Bone marrow (tissue), 2 donors: ENCODE measurements around the gene RIT2.

Source experiments
- DNase-seq, 2 donors: peaks; one replicate each; lab custom pipeline; 2025; lab: John Stamatoyannopoulos, UW

The RIT2 gene

DNA sequence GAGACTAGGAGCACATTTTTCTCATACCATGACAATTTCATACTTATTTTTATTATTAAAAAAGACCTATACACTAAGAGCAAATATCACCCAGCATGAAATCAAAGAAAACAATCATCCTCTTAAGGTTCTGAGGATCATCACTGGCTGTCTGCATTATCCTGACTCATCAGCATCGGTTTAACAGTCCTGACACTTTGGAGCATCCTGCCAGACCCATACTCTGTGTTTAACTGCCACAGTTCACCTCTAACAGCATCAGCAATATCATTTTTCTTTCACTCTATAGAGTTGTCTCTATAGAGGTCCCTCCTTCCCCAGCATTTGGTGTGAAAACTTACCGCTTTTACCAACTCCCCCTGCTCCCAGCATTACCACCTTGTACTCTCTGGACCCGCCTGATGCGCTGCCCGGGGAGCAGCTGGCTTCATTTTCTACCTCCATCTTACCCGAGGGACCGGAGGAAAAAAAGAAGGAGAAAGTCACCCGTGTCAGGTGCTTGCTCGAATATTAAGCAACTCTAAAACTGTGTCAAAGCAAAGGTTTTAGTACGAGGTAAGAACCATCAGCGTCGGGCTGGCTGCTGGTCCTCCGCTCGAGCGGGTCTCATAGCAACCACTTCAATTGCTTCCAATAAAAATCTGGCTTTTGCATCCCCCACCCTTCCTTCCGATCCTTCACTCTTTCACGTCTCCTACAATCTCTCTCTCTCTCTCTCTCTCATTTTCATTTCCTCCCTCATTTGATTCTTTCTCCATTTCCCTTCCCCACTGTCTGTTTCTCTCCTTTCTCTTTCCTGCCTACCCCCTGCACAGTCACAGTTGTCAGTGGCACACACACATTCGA is at the start of gene RIT2:
TSS of gene RIT2 (minus strand) at position 610 of the 846 bp plus-strand sequence.
- no peak for DNase-seq

DNA sequence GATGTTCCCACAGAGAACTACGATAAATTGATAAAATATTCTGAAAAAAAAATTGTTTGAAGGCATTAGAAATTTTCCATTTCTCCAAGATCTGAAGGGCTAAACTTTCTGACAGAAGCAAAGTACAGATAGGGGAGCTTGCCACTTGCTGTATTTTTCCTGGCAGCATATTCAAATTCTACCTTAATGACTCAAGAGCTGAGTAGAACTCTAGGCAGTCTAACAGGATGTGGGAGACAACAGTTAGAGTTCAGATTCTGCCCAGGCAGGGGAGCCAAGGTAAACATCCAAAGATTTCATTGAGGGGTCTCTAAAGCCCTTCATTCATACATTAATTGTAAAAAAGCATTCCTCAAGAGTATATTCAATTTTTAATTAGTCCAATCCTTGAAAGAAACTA is 46.0 kb upstream of the RIT2 start:
- no peak for DNase-seq

DNA sequence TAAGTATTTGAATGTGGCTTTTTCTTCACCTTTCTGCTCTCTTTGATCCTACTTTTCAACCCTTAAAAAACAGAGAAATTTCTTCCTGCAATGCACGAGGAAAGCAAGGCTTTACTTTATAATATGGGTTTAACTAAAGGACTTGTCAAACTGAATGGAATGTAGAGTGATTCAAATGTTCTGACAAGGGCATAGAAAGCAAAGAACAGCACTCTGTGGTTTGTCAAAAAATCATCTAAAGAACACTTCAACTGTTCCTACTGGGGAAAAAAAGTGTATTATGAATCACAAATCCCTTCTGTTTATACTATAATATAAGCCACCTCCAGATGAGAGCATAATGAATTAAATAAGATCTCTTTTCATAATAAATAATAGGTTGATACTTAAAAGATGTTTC is 45.0 kb upstream of the RIT2 start:
- DNase-seq: no peak

DNA sequence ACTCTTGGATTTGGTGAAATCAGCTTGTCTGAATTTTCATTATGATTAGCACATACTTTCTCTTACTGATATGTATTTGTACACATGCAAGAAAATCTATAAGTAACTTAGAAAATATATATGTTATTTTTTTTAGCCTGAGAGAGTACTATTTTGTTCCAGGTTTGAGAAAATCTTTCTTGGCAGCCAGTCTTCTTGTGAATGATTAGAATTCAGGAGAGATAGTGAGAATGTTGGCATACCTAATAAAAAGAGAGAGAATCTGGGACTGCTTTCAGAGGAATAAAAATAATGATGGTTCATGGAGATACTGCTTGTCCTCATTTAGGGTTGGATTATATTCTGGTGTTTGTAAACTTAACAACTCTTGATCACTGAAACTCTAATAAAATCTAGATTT is 44.4 kb upstream of the RIT2 start:
- DNase-seq: no peak

DNA sequence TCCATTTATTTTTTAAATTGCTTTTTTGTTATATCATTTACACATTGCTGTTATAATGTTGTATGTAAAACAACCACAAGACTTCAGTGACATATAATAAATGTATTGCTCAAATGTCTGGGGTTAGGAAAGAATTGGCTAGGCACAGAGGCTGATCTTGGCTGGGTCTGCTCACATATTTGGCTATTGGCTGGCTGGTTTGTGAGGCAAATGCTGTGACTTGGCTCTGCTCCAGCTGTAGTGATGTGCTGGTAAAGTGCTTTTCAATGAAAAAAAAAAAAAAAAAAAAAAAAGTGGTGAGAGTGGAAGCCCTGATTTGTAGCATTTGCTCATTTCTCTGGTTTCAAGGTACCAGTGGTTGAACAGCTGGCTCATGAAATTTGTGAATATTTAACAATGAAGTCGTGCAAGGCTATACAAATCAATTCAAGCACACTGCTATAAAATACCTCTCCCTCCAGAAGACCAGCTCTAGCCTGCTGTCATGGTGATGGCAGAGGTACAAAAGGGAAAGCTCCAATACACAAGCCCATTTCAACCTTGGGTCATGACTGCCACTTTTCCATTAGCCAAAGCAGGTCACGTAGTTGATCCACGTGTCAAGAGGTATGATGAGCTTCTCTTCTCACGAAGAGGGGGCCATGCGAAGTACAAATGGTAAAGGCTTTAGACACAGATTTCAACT is 43.7 kb upstream of the RIT2 start:
- DNase-seq: no peak

DNA sequence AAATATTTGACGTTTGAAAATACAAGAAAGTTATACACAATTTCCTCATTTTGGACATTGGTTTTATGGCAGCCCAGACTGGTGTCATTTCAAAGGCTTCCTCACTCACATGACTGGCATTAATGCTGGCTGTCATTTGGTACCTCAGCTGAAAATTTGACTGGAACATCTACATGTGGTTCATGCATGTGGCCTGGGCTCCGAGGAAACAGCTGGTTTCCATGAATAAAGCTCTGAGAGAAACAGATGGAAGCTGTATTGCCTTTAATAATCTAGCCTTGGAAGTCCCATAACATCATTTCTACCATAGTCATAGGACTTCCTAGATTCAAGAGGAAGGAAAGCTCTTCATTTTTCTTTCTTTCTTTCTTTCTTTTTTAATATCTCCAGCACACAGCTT is 42.9 kb upstream of the RIT2 start:
- DNase-seq: no peak

DNA sequence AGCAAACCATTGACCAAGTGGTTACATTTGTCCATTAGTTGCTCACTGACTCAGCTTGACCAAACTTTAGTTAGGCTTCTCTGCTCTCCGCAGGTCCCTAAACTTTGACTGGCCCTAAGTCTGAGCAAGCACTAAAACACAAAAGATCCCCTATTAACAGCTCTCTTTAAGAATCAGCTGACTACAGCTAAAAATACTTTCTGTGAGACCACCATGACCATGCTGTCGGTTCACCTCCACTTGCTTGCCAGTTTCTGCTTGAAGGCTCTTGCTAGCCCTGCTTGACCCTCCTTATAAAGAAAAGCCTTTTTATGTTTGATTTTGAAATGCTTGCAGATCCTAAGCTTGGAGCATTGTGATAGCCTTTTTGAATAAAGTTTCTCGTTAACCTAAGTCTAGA is 40.4 kb upstream of the RIT2 start:
- no peak for DNase-seq

DNA sequence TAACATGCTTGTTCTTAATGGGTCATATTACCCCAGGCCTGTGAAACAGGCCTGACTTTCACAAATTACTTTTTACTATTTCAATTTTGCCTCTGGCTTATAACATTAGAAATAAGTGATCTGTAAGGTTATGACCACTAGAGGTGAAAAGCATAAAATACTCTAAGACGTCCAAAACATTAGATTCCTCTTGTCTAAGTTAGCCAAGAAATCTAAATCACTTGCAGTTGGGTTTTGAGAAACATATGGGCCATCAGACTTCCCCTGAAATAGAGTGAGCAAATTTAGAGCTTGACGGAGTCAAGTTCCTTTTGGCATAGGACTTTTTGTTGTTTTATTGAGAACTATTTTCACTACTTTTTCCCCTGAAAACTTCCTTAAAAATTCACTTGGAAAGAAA is 32.7 kb upstream of the RIT2 start:
- DNase-seq: no peak

DNA sequence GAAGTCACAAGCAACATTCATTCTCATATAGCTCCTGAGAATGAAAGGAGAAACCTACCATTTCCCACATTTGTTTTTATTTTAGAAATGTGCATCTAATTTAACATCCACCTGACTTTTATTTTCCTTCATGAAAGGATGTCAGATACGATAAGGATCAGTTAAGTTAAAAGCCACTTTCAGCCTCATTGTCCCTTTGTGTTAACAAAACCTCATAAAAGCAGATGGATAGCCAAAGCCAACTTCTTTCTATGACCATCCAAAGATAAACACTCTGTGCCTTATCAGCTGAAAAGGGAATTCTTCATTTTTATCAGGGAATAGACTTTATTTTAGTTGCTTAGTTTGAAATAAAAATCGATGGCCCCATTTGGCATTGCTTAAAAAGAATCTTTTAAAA is 25.7 kb upstream of the RIT2 start:
- DNase-seq: no peak

DNA sequence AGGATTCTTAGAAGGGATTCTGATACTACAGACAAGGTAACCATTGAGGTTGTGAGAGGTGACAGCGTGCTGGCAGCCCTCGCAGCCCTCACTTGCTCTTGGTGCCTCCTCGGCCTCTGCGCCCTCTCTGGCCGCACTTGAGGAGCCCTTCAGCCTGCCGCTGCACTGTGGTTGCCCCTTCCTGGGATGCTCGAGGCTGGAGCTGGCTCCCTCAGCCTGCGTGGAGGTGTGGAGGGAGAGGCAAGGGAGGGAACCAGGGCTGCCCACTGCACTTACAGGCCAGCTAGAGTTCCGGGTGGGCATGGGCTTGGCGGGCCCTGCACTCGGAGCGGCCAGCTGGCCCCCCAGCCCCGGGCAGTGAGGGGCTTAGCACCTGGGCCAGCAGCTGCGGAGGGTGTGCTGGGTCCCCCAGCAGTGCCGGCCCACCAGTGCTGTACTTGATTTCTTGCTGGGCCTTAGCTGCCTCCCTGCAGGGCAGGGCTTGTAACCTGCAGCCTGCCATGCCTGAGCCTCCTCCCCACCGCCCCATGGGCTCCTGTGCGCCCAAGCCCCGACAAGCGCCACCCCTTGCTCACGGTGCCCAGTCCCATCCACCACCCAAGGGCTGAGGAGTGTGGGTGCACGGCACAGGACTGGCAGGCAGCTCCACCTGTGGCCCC is 23.9 kb upstream of the RIT2 start:
- DNase-seq: no peak

DNA sequence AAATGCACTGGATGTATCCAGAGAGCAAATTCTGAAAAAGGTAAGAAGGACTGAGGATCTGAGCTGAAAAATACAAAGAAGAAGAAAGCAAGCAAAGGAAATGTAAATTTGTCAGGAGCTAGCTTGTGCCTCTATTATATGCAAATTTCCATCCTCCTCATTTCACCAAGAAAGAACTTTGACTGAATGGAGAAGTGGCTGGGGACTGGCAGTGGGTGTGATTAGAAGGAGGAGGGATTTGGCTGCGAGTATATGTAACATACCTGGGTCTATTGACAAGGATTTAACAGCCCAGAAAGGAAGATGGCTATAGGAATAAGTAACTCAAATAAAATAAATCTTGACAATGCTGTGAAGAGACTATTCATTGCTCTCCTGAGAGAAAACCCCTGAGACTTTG is 19.4 kb upstream of the RIT2 start:
- no peak for DNase-seq

DNA sequence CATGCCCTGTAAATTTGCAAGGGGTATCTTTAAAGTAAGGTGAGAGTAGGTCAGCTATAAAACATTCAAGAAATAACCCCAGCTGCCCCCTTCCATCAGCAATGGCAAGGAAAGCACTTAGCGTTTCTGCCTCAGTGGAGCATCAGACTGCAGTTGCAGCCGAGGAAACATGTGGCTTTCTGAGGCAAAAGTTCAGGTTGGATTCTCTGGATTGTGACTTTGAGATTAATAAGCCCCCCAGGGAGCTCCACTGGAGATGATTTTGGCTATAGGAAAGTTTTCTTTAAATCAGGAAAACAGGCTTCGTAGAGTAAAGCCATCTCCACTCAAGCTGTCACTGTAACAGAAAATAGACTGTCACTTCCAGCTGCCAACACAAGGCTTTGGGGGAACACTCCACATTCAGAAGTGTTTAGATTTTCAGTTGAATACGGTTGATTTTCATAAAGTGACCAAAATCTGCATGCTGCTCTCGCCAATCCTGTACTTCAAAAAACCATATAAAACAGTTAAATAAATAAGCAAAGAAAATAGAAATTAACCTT is 15.3 kb upstream of the RIT2 start:
- DNase-seq: no peak

DNA sequence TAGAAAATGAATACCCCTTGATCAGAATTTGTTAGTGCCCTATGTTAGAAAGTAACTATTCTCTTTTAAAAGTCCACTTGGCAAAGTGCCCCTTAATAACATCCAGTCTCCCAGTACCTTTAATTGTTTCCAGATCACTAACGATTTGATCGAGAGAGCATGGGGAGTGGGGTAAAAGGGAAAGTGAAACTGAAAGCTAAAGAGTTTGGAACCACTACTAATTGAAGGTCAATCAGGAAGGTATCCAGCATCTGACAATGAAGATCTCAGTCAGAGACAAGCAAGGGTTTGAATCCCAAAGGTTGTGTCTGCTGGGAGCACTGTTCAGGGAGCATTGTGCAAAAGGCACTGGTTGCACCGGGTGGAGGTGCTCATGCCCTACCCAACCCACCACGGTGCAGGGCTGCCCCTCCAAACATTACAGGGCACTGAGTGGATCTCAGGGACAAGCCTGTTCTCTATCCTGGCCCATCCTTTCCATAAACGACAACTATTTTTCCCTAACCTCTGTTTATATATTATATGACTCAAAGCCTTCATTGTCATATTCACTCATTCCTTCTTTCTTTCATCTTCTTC is 14.6 kb upstream of the RIT2 start:
- DNase-seq: no peak

DNA sequence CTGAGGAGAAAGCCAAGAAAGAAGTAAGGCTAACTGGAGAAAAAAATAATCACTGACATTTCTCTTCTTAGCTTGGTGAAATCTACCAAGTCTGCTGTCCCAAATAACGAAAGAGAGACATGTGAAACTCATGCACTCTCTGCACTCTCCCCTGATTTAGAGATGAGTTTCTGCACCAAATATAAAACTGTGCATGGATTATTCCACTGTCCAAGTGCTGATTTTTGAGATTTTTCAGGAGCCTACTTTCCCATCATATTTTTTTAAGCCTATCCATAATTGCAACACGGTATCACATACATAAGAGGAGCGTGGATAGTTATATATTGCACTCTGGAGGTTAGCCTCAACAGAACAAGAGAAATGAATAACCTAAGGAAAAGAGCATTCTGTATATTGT is 10.0 kb upstream of the RIT2 start:
- DNase-seq: no peak

DNA sequence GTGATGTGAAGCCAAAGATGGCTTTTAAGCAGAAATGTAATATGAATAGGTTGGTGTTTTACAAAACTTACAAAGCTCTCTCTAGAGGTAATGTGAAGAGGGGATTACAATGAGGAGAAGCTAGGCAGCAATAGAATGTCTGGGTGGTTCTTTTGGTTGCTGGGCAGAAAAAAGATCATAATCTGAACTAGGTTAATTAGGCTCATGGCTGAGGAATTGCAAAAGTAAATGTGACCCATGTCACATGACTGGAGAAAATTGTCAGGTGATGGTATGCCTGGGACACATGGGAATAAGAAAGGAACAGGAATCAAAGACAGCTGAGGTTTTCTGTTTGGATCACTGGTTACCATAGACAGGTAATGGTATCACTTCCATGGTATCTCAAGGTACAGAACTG is 7.5 kb upstream of the RIT2 start:
- no peak for DNase-seq

DNA sequence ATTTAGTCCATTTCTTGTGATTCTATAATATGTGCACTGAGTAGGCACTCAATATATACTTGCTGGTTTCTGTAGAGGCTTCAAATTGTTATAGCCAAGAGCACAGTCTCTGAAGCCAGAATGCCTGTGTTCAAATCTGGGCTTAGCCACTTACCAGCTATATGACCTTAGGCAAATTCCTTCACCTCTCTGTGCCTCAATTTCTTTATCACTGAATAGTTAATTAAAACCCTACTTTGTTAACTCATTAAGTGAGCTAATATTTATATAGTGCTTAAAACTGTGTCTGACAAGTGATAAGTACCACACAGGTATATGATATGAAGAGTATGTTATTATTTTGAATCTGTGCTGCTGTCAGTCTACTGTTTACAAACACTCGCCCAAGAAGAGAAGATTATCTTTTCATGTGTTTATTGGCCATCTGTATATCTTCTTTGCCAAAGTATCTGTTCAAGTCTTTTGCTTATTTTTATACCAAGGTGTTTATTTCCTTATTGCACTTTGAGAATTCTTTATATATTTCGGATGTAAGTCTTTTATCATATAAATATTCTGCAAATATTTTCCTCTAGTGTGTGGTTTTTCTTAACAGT is 1.3 kb upstream of the RIT2 start:
- DNase-seq: no peak

DNA sequence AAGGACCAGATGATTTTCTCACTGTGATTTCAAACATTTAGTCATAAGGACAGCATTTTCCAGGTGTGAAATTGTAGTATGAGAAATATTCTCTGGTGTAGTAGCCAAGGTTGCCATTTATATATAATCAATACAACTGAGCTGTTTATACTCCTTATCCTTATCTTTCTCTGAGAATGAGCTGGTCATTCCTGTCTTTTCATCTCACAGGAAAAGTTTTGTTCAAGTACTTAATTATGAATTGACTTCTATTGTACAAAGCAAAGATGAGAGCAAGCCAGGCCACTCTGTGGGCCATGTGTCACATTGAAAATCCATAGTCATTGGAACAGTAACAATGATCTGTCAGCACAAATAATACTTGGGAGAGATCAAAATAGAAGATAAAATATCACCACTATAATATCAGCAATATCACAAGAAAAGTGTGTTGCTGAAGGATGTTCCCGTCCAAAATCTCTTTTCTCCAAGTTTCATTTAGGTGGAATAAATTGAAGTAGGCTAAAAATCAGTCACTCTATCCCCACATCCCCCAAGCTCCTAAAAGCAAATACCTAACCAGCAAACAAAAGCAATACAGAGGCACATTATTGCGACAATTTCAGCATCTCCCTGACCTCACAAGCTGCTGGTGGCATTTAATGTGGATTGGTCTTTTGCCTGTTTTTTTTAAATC is 2.1 kb downstream of the RIT2 start:
- no peak for DNase-seq

DNA sequence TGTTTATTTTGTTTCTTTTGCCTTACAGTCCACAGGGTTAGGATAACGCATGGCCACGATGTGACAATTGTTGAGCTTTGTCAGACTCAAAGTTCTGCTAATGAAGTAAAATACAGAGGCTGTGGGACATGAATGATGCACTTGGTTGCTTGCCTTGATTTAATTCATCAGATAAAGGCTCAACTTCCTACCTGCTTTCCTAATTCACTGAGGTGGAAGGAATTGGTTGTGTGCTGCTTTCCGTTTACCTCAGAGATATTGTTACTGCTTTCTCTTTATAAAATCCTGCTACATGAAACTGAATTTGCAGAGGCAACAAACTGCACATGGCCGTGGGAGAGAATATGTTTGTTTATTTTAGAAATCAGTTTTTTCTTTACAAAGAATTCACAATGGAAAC is 6.6 kb downstream of the RIT2 start:
- DNase-seq: no peak

DNA sequence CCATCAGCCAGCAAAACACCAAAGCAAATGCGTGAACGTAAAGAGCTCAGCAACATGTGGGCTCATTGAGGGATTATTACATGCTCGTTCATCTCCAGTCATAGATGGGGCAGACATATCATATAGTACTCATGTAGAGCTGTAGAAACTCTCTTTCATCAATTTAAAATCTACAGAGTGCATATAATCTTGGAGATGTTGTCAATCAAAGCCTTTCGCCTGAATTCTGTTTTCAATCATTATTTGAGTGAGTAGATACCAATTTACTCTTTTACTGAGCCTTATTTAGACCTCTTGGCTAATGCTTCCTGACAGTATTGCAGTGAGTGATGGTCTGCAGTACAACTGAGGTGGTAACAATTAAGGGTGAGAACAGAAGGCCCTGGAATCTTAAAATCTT is 7.0 kb downstream of the RIT2 start:
- no peak for DNase-seq

DNA sequence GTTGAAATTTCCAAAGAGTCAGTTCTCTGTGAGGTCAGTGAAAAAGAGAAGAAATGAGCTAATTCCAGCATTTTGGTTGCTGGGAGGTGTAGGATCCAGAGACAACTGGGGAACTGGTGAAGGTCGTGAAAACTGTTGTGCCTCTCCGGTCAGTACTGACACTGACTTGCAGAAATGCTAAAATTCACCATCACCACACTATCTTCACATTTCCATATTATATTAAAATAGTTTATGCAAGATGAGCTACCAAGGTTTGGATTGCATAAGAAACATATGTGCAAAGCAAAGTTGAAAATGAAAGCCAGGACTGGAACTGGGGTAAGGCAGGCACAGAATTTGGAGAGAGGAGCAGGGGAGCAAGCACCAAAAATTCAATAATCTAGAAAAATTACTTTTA is 21.8 kb downstream of the RIT2 start:
- no peak for DNase-seq

DNA sequence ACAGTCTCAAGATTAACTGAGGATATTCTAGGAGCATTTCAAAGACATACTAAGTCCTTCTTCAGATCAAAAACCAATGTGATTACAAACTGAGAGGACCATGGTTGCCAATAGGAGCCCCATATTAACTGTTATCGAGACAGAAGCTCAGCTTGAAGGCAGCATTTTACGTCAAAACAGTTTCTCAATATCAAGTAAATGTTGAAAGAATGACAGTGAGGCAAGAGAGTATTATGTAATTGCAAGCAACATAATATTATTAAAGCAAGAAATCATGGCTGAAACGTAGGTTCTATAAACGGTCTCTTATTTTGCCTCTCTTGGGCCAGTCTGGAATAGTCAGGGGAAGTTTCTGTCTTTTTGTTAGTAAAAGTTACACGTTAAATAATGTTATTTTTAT is 22.9 kb downstream of the RIT2 start:
- no peak for DNase-seq

DNA sequence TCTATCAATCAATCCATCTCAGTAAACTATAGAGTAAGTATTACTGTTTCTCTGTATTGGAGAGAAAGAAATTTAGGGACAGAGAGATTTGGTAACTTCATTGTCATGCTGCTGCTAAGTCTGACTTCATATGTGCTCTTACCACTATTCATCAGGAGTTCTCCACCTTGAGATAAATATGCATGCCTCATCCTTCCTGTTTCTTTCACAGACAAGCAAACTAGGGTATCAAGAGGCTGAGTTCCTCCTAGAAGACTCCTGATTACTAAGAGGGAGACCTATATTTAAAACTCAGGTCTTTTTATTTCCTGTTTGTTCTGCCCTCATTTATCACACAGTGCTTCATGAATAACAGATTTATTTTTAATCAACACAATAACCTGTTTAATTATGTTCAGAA is 34.1 kb downstream of the RIT2 start:
- DNase-seq: no peak
